ENCODE results near the gene DDIT3.

DNA sequence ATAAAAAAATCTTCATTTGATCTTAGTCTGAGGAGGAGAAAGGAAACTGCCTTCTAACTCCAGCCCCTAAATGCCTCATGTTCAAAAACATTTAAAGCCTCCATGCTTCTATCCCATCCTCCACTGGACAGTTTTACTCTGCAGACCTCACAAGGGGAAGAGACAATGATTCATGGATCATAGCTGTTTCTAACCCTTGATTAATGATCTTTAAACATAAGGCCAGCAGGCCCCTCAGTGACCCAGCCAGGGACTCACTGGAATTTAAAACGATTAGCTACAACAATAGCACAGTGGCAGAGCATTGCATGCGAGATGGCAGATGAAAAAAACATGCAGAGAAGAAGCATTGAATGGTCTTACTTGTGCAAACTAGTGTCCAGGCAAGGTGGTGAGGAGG is 20.7 kb upstream of the DDIT3 start:
- TF ChIP-seq, protein P1, sequence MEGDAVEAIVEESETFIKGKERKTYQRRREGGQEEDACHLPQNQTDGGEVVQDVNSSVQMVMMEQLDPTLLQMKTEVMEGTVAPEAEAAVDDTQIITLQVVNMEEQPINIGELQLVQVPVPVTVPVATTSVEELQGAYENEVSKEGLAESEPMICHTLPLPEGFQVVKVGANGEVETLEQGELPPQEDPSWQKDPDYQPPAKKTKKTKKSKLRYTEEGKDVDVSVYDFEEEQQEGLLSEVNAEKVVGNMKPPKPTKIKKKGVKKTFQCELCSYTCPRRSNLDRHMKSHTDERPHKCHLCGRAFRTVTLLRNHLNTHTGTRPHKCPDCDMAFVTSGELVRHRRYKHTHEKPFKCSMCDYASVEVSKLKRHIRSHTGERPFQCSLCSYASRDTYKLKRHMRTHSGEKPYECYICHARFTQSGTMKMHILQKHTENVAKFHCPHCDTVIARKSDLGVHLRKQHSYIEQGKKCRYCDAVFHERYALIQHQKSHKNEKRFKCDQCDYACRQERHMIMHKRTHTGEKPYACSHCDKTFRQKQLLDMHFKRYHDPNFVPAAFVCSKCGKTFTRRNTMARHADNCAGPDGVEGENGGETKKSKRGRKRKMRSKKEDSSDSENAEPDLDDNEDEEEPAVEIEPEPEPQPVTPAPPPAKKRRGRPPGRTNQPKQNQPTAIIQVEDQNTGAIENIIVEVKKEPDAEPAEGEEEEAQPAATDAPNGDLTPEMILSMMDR (IDR thresholded peaks at IDR 0.05; ENCODE audit: low read depth, low read length, poor library complexity, severe bottlenecking), result no peak
- no peak for TF ChIP-seq EZH2phosphoT487 (IDR thresholded peaks at IDR 0.05; ENCODE audit: borderline replicate concordance, low read length)

Measured in DOHH2 (cell line).